ENCODE measurements around the gene DGKB.
A peak's percentile ranks its signal among the peaks of the same experiment; 100 is the strongest.

- TF ChIP-seq CTCF (IDR thresholded peaks at IDR 0.05; ENCODE audit: control extremely low read depth in 1 of 3, insufficient read depth in 1 of 3, low read depth in 1 of 3, low read length in 3 of 3) (peak; percentile 63 to 73 (median 69)), RFX5 (IDR thresholded peaks at IDR 0.05; ENCODE audit: borderline replicate concordance, low read depth, low read length) (no peak), SRF (IDR thresholded peaks at IDR 0.05; ENCODE audit: low read depth, low read length) (no peak), JUND (IDR thresholded peaks at IDR 0.05; ENCODE audit: low read length) (no peak)
- TF ChIP-seq, protein P1, sequence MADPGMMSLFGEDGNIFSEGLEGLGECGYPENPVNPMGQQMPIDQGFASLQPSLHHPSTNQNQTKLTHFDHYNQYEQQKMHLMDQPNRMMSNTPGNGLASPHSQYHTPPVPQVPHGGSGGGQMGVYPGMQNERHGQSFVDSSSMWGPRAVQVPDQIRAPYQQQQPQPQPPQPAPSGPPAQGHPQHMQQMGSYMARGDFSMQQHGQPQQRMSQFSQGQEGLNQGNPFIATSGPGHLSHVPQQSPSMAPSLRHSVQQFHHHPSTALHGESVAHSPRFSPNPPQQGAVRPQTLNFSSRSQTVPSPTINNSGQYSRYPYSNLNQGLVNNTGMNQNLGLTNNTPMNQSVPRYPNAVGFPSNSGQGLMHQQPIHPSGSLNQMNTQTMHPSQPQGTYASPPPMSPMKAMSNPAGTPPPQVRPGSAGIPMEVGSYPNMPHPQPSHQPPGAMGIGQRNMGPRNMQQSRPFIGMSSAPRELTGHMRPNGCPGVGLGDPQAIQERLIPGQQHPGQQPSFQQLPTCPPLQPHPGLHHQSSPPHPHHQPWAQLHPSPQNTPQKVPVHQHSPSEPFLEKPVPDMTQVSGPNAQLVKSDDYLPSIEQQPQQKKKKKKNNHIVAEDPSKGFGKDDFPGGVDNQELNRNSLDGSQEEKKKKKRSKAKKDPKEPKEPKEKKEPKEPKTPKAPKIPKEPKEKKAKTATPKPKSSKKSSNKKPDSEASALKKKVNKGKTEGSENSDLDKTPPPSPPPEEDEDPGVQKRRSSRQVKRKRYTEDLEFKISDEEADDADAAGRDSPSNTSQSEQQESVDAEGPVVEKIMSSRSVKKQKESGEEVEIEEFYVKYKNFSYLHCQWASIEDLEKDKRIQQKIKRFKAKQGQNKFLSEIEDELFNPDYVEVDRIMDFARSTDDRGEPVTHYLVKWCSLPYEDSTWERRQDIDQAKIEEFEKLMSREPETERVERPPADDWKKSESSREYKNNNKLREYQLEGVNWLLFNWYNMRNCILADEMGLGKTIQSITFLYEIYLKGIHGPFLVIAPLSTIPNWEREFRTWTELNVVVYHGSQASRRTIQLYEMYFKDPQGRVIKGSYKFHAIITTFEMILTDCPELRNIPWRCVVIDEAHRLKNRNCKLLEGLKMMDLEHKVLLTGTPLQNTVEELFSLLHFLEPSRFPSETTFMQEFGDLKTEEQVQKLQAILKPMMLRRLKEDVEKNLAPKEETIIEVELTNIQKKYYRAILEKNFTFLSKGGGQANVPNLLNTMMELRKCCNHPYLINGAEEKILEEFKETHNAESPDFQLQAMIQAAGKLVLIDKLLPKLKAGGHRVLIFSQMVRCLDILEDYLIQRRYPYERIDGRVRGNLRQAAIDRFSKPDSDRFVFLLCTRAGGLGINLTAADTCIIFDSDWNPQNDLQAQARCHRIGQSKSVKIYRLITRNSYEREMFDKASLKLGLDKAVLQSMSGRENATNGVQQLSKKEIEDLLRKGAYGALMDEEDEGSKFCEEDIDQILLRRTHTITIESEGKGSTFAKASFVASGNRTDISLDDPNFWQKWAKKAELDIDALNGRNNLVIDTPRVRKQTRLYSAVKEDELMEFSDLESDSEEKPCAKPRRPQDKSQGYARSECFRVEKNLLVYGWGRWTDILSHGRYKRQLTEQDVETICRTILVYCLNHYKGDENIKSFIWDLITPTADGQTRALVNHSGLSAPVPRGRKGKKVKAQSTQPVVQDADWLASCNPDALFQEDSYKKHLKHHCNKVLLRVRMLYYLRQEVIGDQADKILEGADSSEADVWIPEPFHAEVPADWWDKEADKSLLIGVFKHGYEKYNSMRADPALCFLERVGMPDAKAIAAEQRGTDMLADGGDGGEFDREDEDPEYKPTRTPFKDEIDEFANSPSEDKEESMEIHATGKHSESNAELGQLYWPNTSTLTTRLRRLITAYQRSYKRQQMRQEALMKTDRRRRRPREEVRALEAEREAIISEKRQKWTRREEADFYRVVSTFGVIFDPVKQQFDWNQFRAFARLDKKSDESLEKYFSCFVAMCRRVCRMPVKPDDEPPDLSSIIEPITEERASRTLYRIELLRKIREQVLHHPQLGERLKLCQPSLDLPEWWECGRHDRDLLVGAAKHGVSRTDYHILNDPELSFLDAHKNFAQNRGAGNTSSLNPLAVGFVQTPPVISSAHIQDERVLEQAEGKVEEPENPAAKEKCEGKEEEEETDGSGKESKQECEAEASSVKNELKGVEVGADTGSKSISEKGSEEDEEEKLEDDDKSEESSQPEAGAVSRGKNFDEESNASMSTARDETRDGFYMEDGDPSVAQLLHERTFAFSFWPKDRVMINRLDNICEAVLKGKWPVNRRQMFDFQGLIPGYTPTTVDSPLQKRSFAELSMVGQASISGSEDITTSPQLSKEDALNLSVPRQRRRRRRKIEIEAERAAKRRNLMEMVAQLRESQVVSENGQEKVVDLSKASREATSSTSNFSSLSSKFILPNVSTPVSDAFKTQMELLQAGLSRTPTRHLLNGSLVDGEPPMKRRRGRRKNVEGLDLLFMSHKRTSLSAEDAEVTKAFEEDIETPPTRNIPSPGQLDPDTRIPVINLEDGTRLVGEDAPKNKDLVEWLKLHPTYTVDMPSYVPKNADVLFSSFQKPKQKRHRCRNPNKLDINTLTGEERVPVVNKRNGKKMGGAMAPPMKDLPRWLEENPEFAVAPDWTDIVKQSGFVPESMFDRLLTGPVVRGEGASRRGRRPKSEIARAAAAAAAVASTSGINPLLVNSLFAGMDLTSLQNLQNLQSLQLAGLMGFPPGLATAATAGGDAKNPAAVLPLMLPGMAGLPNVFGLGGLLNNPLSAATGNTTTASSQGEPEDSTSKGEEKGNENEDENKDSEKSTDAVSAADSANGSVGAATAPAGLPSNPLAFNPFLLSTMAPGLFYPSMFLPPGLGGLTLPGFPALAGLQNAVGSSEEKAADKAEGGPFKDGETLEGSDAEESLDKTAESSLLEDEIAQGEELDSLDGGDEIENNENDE (IDR thresholded peaks at IDR 0.05; ENCODE audit: insufficient replicate concordance, low read length) = no peak
Observed at GRCh38 chr7:14457568-14458453, 444.7 kb downstream of the DGKB start.

Measured in H1 (cell line).